Kidney (tissue), 14 donors: ENCODE data around the gene HSPA1A. TPM values are rescaled to one million over a fixed set of nuclear protein-coding genes. Genes with fewer than 3 reads are reported as not detected.

Source experiments
- DNase-seq, 5 donors: peaks; one replicate each; pipeline ENCODE4 v3.0.0-alpha.2; 2013 to 2020
- FAIRE-seq: peaks from 2 replicates; lab custom pipeline; 2012; peaks lifted over from hg19 to GRCh38; lab: Jason Lieb, UNC
- H3K27ac ChIP-seq, 2 donors: one replicate each; pipeline ENCODE4 v1.7.0; 2013; ENCODE audit warnings: low read depth in 2 of 2, low read length in 2 of 2, inconsistent platforms in 1 of 2
- H3K27me3 ChIP-seq: one replicate; pipeline ENCODE4 v1.7.1; 2013; ENCODE audit warnings: low read length, inconsistent platforms; ENCODE audit not compliant: control insufficient read depth, insufficient read depth
- H3K36me3 ChIP-seq, 3 donors: one replicate each; pipeline versions ENCODE4 v1.7.0 to v1.7.1; 2013; ENCODE audit warnings: low read length in 3 of 3, control low read depth in 1 of 3, inconsistent platforms in 1 of 3; ENCODE audit not compliant: insufficient read depth in 3 of 3, control insufficient read depth in 2 of 3
- H3K4me1 ChIP-seq, 3 donors: one replicate each; pipeline versions ENCODE4 v1.7.0 to v1.7.1; 2013; ENCODE audit warnings: low read length in 3 of 3, inconsistent platforms in 1 of 3, low read depth in 1 of 3; ENCODE audit not compliant: control insufficient read depth in 2 of 3, insufficient read depth in 2 of 3
- H3K4me3 ChIP-seq, 3 donors: one replicate each; pipeline versions ENCODE4 v1.7.0 to v1.8.1; 2013; ENCODE audit warnings: low read length in 3 of 3, control low read depth in 1 of 3, inconsistent platforms in 1 of 3
- H3K9ac ChIP-seq, 3 donors: one replicate each; pipeline versions ENCODE4 v1.7.0 to v1.7.1; 2013; ENCODE audit warnings: low read length in 3 of 3, control low read depth in 1 of 3, inconsistent platforms in 1 of 3
- H3K9me3 ChIP-seq, 3 donors: one replicate each; pipeline versions ENCODE4 v1.7.0 to v1.7.1; 2013; ENCODE audit warnings: low read length in 3 of 3, control low read depth in 1 of 3, inconsistent platforms in 1 of 3; ENCODE audit not compliant: control insufficient read depth in 2 of 3, insufficient read depth in 1 of 3
- CTCF ChIP-seq: IDR thresholded peaks from 3 replicates; pipeline ENCODE4 v1.5.1; 2012; ENCODE audit warnings: mild to moderate bottlenecking, moderate library complexity, borderline replicate concordance; ENCODE audit not compliant: insufficient read depth; ENCODE audit errors: extremely low read depth
- intact Hi-C: fragments of 100-400 bp; cut with DNase I; formaldehyde crosslinking; loops from one replicate; pipeline ENCODE4 v1.11.1; 2022
- polyA plus RNA-seq: library from polyadenylated mRNA; stranded (reverse); fragments of 350-450 nt; fragmentation: Illumina TruSeq; extraction: RNeasy Lipid Tissue Mini Kit (QIAGEN cat#74804); gene quantifications from one replicate; pipeline ENCODE4 v1.2.3, GENCODE V29; 2014; ENCODE audit warnings: low read depth, low replicate concordance; ENCODE audit not compliant: insufficient read depth
- total RNA-seq: library from RNA; stranded (reverse); fragmentation: NEBNext Ultra II Directional; extraction: Animal tissue kit (Norgen Biotek cat#: 25700); gene quantifications from one replicate; pipeline ENCODE4 v1.2.1, GENCODE V29; 2021
- donor health status: control.
- donor health status: control.
- donor health status: control.
- donor health status: control.
- donor health status: control.
- donor health status: DM: yes; HTN: yes; CAD: no.
- donor health status: Normal renal cell carcinoma (clear cell type).

Gene HSPA1A
- total and polyA plus RNA-seq, 2 donors from 2014 or later: 133 to 209 TPM

GRCh38 chr6:31769684-31770371 lies 45.5 kb upstream of the HSPA1A start:
- peak; percentile 59 for TF ChIP-seq CTCF
- Histone ChIP-seq H3K36me3 (no peaks in the 10 kb centered on the region), H3K4me3 (no peak overlapping the region), H3K9me3 (no peaks in the 10 kb centered on the region), H3K9ac (no peak overlapping the region), H3K27ac (no peak overlapping the region), H3K27me3 (no peaks in the 10 kb centered on the region), H3K4me1 (peaks cover 0 to 6% (median 0%) of the 10 kb centered on the region in 3 donors)
- peak in 2 of 5 donors; percentile 22 to 28 for DNase-seq
- intact Hi-C loops: no loop called here
- FAIRE-seq: no peak

- no peak overlapping the region for H3K4me3 ChIP-seq
- FAIRE-seq: no peak
- intact Hi-C loops: no loop called here
- H3K4me1 ChIP-seq: peaks cover 0 to 11% (median 0%) of the 10 kb centered on the region in 3 donors
- no peak for TF ChIP-seq CTCF
- no peak overlapping the region for H3K9ac ChIP-seq
- H3K9me3 ChIP-seq: no peaks in the 10 kb centered on the region
- H3K27me3 ChIP-seq: no peaks in the 10 kb centered on the region
- no peak for DNase-seq
- H3K27ac ChIP-seq: no peak overlapping the region
- H3K36me3 ChIP-seq: no peaks in the 10 kb centered on the region
Observed at GRCh38 chr6:31770860-31771259, 44.5 kb upstream of the HSPA1A start.

DNA sequence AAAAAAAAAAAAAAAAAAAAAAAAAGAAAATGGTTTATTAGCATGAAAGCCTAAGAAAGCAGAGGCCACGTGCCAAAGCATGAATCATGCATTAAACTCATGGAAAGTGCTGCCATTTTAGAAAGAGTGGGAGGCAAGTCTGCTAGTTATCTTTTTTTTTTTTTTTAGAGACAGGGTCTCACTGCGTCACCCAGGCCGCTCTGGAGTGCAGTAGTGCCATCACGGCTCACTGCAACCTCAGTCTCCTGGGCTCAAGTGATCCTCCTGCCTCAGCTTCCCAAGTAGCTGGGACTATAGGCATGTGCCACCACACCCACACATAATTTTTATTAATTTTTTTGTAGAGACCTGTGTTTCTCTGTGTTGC lies 43.4 kb upstream of the HSPA1A start:
- TF ChIP-seq CTCF: no peak

GRCh38 chr6:31775184-31775583 lies 40.2 kb upstream of the HSPA1A start:
- H3K27ac ChIP-seq: peak overlapping the region; percentile 77 to 92
- H3K4me1 ChIP-seq: peaks cover 0 to 19% (median 0%) of the 10 kb centered on the region in 3 donors
- intact Hi-C loops: no loop called here
- H3K9ac ChIP-seq: peak overlapping the region in 1 of 3 donors; percentile 58
- TF ChIP-seq CTCF: no peak
- no peaks in the 10 kb centered on the region for H3K27me3 ChIP-seq
- no peak for FAIRE-seq
- H3K9me3 ChIP-seq: no peaks in the 10 kb centered on the region
- no peak for DNase-seq
- peak overlapping the region in 1 of 3 donors; percentile 13 for H3K4me3 ChIP-seq
- peaks cover 0 to 1% (median 0%) of the 10 kb centered on the region in 3 donors for H3K36me3 ChIP-seq

More for the DNA sequence above, 43.4 kb upstream of the HSPA1A start:
- Histone ChIP-seq H3K27ac (no peak overlapping the region), H3K27me3 (no peaks in the 10 kb centered on the region), H3K4me3 (no peak overlapping the region), H3K4me1 (peaks cover 0 to 16% (median 0%) of the 10 kb centered on the region in 3 donors), H3K36me3 (no peaks in the 10 kb centered on the region), H3K9me3 (no peaks in the 10 kb centered on the region), H3K9ac (no peak overlapping the region)
- no peak for FAIRE-seq
- intact Hi-C loops: no loop called here
- no peak for DNase-seq
